NCI-H2107 (cell line): Measurements from ENCODE around the gene STRN.
"Not testable (repeated sequence)": the region's sequence is repeated elsewhere in the genome, so short reads cannot be mapped to it uniquely, and the experiment has no call there.

Experiments
- DNase-seq: peaks from one replicate; lab custom pipeline; 2025; lab: John Stamatoyannopoulos, UW

Gene STRN

DNA sequence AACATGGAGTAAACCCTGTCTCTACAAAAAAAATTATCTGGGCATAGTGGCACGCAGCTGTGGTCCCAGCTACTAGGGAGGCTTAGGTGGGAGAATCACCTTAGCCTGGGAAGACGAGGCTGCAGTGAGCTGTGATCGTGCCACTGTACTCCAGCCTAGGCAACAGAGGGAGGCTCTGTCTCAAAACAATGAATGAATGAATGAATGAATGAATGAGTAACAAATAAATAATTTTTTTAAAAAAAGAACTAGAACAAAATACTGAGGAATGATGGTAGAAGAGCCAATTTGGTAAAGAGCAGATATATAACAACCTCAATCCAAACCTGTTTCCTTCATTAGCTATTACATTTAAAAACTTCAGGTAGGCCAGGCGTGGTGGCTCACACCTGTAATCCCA, 60.1 kb downstream of the STRN start:
- DNase-seq, result no peak

DNA sequence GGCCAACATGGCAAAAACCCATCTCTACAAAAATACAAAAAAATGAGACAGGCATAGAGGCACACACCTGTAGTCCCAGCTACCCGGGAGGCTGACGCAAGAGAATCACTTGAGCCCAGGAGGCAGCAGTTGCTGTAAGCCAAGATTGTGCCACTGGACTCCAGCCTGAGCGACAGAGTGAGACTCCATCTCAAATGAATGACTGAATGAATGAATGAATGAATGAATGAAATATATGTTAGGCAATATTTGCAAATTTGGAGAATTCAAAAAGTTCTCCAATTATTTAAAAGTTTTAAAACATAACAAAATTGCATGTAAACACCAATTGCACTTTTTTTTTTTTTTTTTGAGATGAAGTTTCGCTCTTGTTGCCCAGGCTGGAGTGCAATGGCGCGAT, 61.7 kb downstream of the STRN start:
- no peak for DNase-seq

DNA sequence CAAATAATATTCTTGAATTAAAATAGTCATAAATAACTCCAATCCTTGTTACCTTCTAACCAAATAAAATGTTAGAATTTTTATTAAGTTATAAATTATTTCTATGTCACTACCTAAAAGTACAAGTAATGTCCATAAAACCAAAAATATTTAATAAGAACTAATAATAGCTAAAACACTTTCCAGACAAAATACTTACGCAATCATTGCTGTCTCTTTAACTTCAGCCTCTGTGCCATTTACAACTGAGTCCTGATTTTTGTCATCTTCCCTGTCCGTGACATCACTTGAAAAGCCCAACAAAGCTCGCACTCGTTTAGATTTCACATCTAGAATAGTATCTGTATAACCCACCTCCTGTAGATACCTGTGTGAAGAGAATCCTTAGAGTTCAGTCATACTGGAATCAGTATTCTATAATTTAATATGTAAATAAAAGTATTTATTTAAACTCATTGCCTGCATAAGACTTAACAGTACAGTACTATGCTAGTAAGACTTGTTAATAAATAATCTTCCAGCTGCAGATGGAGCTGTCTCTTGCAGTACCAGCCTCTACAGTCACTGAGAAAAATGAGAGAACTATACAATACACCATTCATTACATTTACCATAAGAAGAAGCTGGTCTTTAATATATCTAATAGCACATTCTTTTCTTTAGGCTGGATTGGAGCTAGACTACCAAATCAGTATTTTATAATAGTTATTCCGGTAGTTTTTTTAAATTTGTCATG, 63.8 kb downstream of the STRN start:
- no peak for DNase-seq

DNA sequence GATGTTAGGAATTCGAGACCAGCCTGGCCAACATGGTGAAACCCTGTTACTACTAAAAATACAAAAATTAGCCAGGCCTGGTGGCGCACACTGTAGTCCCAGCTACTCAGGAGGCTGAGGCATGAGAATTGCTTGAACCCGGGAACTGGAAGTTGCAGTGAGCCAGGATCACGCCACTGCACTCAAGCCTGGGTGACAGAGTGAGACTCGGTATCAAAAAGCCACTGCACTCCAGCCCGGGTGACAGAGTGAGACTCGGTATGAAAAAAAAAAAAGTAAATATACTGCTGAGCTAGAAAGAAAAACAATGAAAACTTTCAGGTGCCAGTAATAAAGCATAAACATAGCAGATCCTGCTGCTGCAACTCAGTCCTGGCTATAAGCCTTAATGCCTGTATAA, 73.5 kb downstream of the STRN start:
- no peak for DNase-seq

DNA sequence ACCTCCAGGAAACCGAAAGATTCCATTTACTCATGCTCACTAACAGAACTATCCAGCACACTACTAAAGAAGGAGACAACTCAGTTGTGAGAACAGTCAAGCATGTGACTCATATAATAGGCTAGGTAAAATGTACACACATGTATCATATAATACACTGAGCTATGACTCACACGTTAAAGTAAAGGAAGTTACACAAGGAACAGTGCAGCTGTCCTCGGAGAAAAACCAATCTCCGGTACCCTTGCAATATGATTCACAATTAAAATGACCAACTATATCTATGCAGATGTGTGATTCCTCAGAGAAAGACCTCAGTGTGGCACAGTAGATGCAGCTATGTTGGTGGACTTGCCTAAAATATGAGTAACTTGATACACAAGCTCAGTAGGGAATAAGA, 76.5 kb downstream of the STRN start:
- no peak for DNase-seq

DNA sequence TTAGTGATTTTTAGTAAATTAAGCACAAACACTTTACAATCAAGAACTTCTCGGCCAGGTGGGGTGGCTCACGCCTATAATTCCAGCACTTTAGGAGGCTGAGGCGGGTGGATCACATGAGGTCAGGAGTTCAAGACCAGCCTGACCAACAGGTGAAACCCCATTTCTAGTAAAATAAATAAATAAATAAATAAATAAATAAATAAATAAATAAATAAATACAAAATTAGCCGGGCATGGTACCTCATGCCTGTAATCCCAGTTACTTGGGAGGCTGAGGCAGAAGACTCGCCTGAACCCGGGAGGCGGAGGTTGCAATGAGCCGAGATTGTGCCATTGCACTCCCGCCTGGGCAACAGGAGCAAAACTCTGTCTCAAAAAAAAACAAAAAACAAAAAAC, 79.2 kb downstream of the STRN start:
- DNase-seq, result not testable (repeated sequence)

DNA sequence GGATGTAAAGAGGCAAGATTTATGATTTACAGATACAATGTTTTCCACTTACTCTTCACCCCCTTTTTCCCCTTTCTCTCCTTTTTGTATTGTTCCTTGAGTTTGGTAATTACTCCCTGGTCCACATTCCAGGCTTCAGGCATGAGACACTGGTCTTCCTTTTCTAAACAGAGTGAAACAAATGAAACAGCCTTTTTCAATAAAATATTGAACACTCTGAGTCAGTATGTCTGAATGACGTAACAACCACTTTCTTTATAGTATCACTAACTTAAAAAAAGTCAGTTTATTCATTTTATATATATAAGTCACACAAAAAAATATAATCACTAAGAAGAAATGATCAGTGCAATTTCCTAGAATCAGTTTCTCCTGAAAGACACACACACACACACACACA, 79.7 kb downstream of the STRN start:
- no peak for DNase-seq

DNA sequence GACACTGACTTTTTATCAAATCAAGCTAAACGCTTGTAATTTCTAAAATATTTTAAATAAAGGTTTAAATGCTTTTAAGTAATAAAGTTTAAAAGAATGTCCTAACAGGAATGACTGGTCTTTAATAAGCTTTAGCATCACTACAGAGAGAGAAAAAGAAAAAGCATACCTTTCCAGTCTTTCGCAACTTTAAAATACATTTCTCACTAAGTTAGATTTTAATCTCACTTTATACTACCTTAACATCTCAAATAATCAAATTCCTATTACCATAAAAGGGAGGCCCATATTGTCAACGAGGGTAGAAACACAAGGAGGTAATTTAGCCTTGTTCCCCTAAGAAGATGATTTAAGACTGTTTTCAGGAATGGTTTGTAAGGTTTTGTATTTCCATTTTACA, 80.7 kb downstream of the STRN start:
- DNase-seq, result no peak

DNA sequence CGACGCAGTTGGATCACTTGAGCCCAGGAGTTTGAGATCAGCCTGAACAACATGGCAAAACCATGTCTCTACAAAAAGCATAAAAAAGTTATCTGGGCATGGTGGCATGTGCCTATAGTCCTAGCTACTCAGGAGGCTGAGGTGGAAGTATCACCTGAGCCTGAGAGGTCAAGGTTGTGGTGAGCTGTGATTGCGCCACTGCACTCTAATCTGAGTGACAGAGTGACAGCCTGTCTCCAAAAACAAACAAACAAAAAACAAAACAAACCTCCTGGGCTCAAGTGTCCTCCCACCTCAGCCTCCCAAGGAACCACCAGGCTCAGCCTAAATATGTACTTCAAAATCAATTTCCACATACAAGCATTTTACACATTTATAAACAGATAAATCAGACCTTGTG, 83.8 kb downstream of the STRN start:
- DNase-seq, result no peak

DNA sequence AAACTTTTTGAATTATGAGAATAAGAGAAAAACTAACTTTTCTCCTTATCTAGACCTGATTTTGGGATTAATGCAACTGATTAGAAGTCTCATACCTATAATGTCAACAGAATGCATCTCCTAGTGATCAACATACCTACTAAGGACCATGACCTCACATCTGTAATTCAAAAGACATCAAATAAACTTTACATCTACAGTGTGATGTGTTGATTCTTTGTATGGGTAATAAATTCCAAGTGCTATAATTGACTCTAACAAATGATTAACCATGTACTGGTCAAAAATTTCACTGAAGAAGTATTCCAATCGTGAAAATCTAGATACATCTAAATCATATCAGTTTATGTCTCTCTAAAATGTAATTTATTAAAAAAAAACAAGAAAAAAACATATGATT, 84.5 kb downstream of the STRN start:
- DNase-seq, result no peak

DNA sequence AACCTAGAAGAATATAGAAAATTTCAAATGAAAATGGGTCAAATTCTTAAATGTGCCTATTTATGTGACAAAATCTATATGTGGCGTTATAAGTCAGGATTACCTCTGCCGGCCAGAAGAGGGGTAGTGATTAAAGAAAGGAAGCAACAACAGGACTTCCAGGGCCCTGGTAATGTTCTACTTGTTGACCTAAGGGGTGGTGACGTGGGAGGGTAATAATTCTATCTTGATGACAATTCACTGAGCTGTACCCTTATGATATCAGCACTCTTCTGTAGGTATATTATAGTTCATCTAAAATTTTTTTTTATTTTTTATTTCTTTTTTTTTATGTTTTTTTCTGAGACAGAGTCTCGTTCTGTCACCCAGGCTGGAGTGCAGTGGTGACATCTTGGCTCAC, 87.9 kb downstream of the STRN start:
- DNase-seq, result no peak

DNA sequence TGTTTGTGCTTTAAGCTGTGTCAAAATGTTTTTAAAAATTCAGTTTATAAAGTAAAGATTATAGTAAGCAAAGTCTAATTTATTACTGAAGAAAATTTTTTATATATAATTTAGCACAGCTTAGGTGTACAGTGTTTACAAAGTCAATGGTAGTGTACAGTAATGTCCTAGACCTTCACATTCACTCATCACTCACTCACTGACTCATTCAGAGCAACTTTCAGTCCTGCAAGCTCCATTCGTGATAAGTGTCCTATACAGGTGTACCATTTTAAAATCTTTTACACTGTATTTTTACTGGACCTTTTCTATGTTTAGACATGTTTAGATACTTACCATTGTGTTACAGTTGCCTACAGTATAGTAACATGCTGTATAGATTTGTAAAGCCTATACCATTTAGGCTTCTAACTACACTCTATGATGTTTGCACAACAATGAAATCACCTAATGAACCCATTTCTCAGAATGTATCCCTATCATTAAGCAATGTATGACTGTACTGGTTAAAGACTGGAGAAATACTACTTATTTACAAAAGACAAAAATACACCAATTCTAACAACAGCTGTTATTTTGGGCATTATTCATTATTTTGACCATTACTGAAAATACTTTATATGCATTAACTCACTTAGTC, 95.1 kb downstream of the STRN start:
- DNase-seq, result no peak

DNA sequence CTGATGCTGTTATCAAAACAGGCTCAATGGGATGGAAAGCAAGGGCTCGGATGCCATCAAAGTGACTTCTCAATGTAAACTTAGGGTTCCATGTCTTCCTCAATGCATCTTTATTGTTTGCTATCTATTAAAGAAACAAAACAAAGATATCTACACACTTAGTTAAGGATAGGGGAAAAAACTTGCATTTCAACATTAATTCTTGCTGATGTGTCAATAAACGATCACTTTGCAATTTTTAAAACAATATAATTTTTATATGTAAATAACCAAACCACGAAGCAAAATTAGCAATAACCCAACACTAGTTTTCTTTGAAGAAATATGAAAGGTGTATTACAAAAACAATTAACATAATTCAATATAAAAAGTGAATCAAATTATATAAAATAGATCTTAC, 96.7 kb downstream of the STRN start:
- DNase-seq, result no peak

DNA sequence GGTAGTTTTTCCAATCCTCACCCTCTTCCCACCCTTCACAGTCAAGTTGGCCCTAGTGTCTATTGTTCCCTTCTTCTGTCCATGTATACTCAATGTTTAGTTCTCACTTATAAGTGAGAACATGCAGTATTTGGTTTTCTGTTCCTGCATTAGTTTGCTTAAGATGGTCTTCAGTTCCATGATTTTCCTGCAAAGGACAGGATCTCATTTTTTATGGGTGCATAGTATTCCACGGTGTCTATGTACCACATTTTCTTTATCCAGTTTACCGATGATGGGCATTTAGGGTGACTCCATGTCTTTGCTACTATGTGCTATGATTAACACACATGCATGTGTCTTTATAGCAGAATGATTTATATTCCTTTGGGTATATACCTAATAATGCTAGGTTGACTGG, 104.4 kb downstream of the STRN start:
- no peak for DNase-seq

DNA sequence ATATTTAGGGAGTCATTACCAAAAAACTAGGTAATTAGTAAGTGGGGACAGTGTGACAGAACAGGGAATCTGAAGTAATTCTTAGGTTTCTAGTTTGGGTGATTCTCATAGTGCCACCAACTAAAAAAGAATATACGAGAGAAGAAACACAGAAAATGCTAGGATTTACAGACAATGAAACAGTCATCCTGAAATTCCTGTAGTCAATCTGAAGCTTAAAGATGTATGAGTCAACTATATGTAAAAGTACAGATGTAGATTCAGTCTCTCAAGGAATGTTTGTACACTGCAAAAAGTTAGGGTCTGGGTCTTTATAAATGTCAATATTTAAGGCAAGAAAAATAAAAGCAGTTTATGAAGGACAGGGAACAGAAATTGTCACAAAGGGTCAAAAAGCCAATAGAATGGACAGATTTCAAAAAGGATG, 107.0 kb downstream of the STRN start:
- no peak for DNase-seq

DNA sequence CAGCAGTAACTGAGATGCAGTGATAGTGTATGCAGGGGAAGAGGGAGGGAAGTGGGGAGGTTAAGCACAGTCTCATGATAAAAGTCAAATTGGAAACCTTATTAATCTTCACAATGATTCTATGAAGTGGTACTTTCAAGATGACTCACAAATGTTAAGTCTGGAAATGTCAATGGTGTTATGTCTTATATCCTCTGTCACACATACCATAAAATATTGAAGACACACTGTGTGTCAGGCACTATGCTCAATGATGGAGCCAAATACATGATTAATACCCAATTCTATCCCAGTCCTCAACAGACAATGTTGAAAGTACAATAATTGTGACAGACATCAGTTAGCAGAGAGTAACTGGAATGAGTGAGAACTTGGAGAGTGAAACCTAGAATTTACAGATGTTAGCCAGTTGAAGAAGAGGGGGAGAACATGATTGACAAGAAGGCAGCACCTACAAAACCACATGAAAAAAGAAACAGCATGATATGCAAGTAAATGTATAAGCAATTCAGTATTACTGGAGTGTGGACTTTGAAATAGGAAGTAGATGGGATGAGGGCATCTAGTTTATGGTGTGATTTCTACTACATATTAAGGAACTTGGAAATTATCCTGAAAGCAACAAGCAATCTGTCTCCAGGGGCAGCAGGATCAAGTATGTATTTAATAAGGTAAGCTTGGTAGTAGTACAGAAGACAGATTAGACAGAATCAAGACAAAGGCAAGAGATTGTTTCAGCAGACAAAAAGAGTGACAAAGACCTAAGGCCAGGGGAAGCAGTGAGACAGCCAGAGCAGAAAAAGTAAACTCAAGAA, 107.6 kb downstream of the STRN start:
- no peak for DNase-seq

DNA sequence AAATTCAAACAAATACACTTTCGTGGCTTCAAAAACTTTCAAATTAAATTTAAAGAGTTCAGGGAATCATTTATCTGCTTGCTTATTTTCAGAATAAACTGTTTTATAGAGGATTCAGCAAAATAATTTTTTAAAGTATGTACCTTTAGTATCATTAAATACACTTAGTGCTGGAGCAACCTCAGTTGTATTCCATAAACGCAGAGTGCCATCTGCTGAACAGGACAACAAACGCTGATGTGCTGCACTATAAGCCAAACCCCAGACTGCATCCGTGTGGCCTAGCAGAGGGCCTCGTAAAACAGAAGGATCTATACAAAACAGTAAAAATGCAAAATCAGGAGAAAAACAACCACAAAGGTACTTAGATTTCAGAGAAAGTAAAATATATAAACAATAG, 108.6 kb downstream of the STRN start:
- DNase-seq, result no peak

DNA sequence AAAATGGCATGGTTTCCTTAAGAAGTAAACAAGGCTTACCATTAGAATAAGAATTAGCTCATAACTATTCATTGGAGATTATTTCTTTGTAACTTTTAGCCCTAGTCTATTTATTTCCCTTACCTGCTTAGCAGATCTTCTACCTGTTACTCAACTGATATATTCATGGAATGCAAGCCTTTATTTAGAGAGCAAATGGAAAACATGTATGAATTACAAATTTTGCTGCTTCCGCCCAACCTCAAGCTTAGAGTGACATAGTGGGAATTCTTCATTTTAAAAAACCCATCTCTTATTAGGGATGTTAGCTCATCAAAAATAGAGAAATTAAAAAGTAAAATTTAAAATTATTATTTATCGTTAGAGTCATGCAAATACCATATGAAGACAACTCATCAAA, 110.9 kb downstream of the STRN start:
- DNase-seq, result no peak

DNA sequence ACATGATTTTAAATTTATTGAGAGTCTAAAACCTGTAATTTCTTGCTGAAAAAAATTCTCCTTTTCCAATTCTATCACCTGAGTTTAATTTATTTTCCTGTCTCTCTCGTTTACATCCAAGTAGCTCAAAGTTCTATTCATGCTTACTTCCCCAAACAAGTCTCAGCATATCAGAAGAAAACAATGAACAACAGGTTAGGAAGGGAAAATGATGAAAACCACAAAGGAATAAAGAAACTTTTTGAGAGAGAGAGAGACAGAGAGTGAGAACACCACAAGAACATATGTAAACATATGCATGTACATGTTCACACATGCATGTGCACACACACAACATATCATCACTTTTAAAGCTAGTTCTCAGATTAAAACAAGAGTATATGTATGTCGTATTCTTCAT, 112.1 kb downstream of the STRN start:
- DNase-seq, result no peak

DNA sequence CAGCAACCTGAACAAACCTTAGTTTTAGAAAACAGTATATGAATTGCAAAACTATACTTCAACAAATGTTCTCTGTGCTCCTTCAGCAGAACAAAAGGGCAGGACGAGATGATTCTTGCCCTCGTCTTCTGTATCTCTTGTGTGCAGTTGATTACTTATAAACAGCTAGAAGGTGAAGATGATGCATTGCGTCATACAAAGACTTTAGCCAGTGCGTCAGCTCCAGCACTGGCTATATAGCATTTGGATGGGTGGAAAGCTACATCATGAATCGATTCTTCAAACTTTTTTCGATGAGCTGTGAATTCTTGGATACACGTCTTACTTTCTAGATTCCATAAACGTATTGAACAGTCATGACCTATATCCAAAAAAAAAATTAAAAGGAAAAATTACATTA, 117.1 kb downstream of the STRN start:
- DNase-seq, result no peak

DNA sequence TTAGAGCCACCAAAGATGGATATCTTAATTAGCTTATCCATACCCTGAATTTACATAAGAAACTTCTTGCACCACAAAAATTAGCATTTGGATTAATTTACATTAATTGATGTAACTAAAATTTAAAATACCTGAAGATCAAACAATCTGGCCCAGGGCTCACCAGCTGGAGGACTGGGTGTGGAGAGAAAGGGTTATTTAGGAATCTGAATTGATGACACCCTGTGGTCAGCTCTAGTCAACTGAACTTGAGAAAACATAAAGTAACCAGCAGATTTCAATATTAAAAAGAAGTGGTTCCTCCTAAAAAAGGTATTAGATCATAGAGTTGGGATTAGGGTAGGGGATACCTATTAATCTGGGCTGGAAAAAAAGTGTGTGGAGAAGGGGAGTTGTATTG, 122.5 kb downstream of the STRN start:
- no peak for DNase-seq

DNA sequence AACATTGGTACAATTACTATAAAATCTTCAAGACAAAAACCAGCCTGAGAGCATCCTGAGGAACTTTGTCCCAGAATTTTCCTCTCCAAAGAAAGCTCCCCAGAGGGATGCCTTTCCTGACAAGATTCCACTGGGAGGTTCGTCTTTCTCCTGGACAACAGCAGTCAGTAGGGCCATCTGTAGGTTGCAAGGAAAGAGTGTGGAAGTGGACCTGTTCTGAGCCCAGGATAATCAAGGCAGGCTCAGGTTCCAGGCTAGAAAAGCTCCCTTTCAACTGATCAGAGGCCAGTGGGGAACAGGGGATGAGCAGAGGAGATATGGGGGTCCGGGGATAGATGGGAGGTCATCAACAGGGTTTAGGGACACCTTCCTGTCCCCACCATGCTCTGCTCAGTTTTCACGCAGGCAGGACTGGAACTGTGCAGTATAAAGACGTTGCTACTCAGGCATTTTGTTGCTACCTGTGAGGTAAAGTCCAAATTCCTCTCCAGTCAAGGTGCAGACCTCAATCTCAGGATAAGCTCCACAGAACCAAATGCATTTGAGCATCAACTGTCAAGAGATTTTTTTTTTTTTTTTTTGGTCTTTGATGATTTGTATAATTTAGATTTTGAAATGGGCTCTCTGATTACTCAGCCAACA, 126.2 kb downstream of the STRN start:
- no peak for DNase-seq
